HEK293T (cell line): Measurements from ENCODE around the gene TDRD12.
"Not testable (repeated sequence)": the region's sequence is repeated elsewhere in the genome, so short reads cannot be mapped to it uniquely, and the experiment has no call there.

Experiments used
- CTBP1 ChIP-seq: fragments of 450-650 bp; IDR thresholded peaks from 2 replicates; pipeline ENCODE4 v1.6.1; 2016; ENCODE audit warnings: borderline replicate concordance
- FOXA1 ChIP-seq: fragments of 450-650 bp; IDR thresholded peaks from 2 replicates; pipeline ENCODE4 v1.6.1; 2016; ENCODE audit warnings: mild to moderate bottlenecking
- FOXM1 ChIP-seq: fragments of 450-650 bp; IDR thresholded peaks from 2 replicates; pipeline ENCODE4 v1.6.1; 2017; ENCODE audit warnings: mild to moderate bottlenecking, borderline replicate concordance
- PKNOX1 ChIP-seq: fragments of 450-650 bp; IDR thresholded peaks from 2 replicates; pipeline ENCODE4 v1.6.1; 2016

GRCh38 chr19:32782089-32782488, 62.5 kb downstream of the TDRD12 start:
- not testable (repeated sequence) for TF ChIP-seq FOXA1, FOXM1, CTBP1, PKNOX1
